ENCODE measurements around the gene DLG2. TPM values are rescaled to one million over a fixed set of nuclear protein-coding genes. Genes with fewer than 3 reads are reported as not detected.
A peak's percentile ranks its signal among the peaks of the same experiment; 100 is the strongest.

DLG2 gene
- total RNA-seq, 1 donor from 2014 or later = 5.9 TPM

- Mint-ChIP-seq H3K4me1 (ENCODE audit: unreplicated experiment) (no peaks in the 10 kb centered on the region), H3K36me3 (no peaks in the 10 kb centered on the region), H3K9me3 (peaks cover 3% of the 10 kb centered on the region), H3K27me3 (peaks cover 17% of the 10 kb centered on the region), H3K4me3 (no peak overlapping the region), H3K27ac (no peak overlapping the region)
- TF ChIP-seq CTCF (conservative IDR thresholded peaks at IDR 0.05) = no peak
- DNase-seq (ENCODE audit: extremely low spot score, unreplicated experiment) = no peak
Observed at GRCh38 chr11:84218318-84218717, 1408.8 kb downstream of the DLG2 start.

GRCh38 chr11:84215672-84216071, 1411.5 kb downstream of the DLG2 start:
- Mint-ChIP-seq H3K9me3 (peaks cover 3% of the 10 kb centered on the region), H3K27me3 (peaks cover 20% of the 10 kb centered on the region)
- TF ChIP-seq CTCF (conservative IDR thresholded peaks at IDR 0.05) = no peak

GRCh38 chr11:84214557-84214956, 1412.6 kb downstream of the DLG2 start:
- DNase-seq (ENCODE audit: extremely low spot score, unreplicated experiment) = no peak
- peaks cover 14% of the 10 kb centered on the region for H3K27me3 Mint-ChIP-seq
- peak overlapping the region; percentile 71 for H3K27ac Mint-ChIP-seq
- TF ChIP-seq CTCF (conservative IDR thresholded peaks at IDR 0.05) = no peak
- no peaks in the 10 kb centered on the region for H3K4me1 Mint-ChIP-seq (ENCODE audit: unreplicated experiment)
- H3K4me3 Mint-ChIP-seq = peak overlapping the region; percentile 8
- H3K9me3 Mint-ChIP-seq = peaks cover 3% of the 10 kb centered on the region
- H3K36me3 Mint-ChIP-seq = no peaks in the 10 kb centered on the region

More at GRCh38 chr11:84215672-84216071, 1411.5 kb downstream of the DLG2 start:
- no peaks in the 10 kb centered on the region for H3K36me3 Mint-ChIP-seq
- DNase-seq (ENCODE audit: extremely low spot score, unreplicated experiment) = no peak
- H3K4me3 Mint-ChIP-seq = no peak overlapping the region
- H3K4me1 Mint-ChIP-seq (ENCODE audit: unreplicated experiment) = no peaks in the 10 kb centered on the region
- H3K27ac Mint-ChIP-seq = no peak overlapping the region

- H3K4me1 Mint-ChIP-seq (ENCODE audit: unreplicated experiment) = no peaks in the 10 kb centered on the region
- DNase-seq (ENCODE audit: extremely low spot score, unreplicated experiment) = no peak
- H3K9me3 Mint-ChIP-seq = peaks cover 3% of the 10 kb centered on the region
- H3K27me3 Mint-ChIP-seq = peaks cover 11% of the 10 kb centered on the region
- H3K27ac Mint-ChIP-seq = no peak overlapping the region
- no peak overlapping the region for H3K4me3 Mint-ChIP-seq
- no peaks in the 10 kb centered on the region for H3K36me3 Mint-ChIP-seq
- TF ChIP-seq CTCF (conservative IDR thresholded peaks at IDR 0.05) = no peak
Observed at GRCh38 chr11:84212468-84213390, 1414.4 kb downstream of the DLG2 start.

GRCh38 chr11:84211896-84212295, 1415.2 kb downstream of the DLG2 start:
- Mint-ChIP-seq H3K27ac (no peak overlapping the region), H3K36me3 (no peaks in the 10 kb centered on the region), H3K4me1 (ENCODE audit: unreplicated experiment) (no peaks in the 10 kb centered on the region), H3K4me3 (no peak overlapping the region), H3K9me3 (peaks cover 3% of the 10 kb centered on the region), H3K27me3 (peaks cover 11% of the 10 kb centered on the region)
- TF ChIP-seq CTCF (conservative IDR thresholded peaks at IDR 0.05) = no peak
- DNase-seq (ENCODE audit: extremely low spot score, unreplicated experiment) = no peak
